HG03039 (cell line): Measurements from ENCODE around the gene ARID1A.
A peak's percentile ranks its signal among the peaks of the same experiment; 100 is the strongest.
"Not testable (repeated sequence)": the region's sequence is repeated elsewhere in the genome, so short reads cannot be mapped to it uniquely, and the experiment has no call there.

Source experiments
- ATAC-seq: cut with Tn5 transposase; IDR thresholded peaks from one replicate; pipeline ENCODE4 v1.9.1; 2021; ENCODE audit warnings: mild to moderate bottlenecking, moderate library complexity; ENCODE audit not compliant: unreplicated experiment

The ARID1A gene

DNA sequence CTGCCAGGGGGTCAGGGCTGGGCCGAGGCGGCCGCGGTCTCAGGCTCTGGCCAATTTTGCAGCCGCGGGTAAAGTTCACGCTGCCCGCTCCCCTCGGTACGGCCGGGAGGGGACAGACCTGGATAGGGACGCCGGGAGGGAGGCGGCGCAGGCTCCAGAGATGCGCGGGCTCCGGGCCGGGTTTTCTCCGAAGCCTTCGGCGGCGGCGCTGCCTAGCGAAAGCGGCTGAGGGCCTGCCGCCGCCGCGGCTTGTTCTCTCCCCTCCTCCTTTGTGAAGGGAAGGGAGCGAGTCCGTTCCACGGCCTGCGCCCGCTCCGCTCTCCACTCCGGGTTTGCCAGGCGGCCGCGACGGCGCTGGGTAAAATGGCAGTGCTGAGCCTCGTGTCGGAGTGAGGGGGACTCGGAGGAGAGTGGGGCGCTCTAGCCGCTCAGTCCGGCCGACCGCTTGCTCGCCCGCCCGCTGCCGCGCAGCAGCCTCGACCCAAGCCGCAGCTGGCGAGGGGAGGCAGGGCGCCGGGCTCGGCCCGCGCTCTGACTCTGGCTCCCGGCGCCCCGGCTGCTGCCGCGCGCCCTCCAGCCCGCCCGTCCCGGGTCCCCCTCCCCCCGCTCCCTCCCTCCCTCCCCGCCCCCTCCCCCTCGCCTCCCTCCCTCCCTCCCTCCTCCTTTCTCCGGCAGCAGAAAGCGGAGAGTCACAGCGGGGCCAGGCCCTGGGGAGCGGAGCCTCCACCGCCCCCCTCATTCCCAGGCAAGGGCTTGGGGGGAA is at the start of gene ARID1A:
ARID1A (plus strand) TSS at position 660 of the 763 bp plus-strand sequence. CDS start 389 bp downstream, outside the sequence.
- peak; percentile 39 for ATAC-seq

DNA sequence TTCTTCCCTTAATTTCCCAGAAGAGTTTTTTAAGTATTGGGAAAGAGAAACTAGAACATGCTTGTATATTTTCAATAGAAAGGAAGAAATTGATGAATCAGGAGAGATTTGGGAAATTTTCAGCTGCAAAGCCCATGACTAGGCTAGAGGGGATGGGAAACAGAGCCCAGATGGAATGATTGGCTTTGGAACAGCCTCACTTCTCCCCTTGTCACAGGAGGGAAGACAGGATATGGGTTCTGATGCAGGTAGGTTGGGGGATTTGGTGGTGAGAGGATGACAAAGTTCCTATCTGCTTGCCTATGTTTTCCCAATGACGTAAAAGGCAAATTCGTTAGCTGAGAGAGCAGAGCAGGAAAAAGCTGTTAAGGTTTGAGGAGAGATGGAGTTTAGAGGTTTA is 31.0 kb upstream of the ARID1A start:
- no peak for ATAC-seq

DNA sequence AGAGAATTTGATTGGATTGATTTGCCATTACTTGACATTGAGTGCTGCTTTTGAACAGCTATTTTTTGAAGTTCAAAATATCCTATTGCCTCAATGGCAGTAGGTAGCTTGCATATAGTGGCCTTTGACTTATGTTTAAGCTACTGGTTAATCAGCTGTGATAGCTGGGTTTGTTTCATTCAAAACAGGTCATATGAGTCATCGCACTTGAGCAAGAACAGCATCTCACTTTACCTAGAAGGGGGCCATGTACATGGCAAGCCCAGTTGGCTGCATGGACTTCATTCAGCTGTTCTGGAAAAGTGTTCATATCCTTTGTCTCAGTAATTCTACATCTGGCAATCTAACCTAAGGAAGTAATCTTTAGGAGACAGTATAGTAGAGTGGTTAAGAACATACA is 29.0 kb upstream of the ARID1A start:
- ATAC-seq = no peak

DNA sequence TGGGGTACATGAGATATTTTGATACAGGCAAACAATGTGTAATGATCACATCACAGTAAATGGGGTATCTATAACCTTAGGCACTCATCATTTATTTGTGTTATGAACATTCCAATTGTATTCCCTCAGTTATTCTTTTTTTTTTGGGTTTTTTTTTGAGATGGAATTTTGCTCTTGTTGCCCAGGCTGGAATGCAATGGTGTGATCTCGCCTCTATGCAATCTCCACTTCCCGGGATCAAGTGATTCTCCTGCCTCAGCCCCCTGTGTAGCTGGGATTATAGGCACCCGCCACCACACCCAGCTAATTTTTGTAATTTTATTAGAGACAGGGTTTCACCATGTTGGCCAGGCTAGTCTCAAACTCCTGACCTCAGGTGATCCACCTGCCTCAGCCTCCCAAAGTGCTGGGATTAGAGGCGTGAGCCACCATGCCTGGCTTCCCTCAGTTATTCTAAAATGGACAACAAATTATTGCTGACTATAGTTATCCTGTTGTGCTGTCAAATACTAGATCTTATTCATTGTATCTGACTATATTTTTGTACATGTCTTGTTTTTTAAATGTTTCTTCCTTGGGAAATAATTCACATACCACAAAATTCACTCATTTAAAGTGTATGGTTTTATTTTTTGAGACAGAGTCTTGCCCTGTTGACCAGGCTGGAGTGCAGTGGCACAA is 27.6 kb upstream of the ARID1A start:
- ATAC-seq = not testable (repeated sequence)

DNA sequence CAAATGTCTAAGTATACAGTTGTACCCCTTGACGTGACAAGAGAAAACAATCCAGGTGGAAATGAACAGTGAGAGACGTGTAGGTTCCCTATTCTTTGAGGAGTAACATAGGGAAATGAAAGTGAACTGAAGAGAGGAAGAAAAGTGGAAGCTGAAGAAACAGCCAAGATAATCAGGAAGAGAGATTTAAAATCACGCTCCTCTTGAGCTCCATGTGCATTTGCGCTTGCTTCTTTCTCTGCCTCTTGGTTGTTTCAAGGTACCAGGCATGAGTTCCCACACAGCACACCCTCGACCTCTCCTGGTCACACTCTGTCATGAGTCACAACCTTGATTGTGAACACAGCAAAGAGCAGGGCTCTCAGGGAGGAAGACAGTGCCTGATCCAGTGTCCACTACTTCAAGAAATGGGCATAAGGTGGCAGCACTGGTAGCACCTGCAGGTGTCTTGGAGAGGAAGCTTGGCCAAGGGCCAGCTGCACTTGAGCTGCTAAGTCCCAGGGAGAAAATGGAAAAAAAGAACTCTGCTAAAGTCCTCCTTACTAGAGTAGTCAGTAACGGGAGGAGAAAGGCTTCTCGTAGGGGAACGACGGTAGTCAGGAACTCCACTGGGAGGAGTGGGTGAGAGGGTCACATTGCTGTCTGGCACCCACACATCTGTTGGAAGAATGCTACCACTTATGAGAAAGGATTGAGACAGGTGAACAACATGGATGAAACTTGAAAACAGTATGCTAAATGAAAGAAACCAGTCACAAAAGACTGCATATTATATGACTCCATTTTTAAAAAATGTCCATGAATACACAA is 18.3 kb upstream of the ARID1A start:
- ATAC-seq = no peak

DNA sequence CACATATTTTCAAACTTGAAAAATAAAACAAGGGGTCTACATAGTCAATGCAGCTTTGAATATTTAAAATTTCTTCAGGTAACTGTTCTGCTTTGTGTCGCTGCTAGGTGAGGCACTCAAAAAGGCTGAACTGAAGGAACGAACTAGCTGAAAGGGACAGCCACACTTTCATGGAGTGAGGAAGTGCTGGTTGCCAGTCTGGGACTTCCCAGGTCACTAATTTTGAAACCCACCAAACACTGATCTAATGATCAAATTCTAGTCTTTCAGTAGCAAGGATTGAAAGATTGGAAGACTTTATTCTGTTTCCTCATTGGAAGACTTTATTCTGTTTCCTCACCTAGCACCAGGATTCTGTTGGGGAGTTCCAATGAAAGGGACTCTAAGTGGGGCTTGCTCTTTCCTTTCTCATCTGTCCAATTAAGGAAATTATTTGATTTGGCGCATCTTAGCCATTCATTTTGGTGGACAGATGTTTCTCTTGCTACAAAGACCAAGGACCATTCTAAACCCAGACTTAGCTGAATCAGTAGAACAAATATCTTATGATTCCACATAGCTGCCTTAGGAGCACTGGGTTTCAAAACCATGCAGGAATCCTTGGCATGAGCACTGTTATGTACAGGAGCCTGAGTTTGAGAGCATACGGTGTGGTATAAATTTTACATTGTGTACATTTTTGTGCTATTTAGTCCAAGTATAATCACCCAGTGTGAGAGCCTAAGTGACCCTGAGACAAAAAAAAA is 10.9 kb upstream of the ARID1A start:
- ATAC-seq = no peak

DNA sequence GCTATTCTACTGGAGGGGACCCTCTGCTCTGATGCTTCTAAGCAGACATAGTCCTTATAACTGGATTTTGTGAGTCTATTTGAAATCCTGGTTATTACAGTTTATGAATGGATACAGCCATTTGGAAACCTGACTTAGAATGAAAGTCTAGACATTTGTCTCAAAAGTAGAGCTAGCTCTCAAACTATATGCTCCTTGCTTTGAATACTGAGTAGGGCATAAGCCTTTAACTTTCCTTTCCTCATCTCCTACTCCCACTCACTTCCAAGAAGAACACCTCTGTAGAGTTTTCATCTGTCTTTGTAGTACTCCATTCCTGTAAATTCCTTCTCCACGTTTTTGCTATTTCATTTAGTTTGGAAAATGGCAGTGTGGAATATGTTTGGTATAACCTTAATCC is 9.0 kb upstream of the ARID1A start:
- no peak for ATAC-seq

DNA sequence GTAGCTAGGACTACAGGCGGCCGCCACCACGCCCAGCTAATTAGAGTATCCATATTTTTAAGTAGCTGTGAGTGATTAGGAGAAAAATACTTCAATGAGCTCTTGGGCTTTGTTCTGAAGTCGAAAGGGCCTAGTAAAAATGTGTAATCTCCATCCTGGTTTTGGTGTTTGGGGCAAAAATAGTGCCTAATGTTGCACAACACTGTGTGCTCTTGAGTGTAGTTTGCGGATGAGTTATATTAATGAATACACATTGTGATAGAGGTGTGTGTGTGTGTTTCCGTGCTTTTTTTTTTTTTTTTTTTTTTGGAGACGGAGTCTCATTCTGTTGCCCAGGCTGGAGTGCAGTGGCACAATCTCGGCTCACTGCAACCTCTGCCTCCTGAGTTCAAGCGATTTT is 6.3 kb upstream of the ARID1A start:
- no peak for ATAC-seq

DNA sequence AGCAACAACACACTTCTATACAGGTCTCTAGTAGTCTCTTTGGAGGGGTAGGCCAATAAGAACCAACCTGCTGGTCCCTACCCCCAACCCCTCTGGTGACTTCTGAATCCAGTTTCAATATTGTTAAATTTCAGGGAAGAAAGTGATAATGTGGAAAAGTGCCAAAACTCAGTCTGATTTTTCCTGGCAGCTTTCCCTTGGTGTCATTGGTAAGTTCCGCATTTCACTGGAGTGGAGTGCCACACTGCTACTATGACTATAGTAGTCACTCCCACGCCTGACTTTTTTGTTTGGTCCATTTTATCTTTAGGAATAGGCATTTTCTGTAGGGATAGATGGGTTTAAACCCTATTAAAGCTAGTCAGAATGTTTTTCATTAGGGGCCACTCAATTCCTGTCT is 5.7 kb upstream of the ARID1A start:
- ATAC-seq = no peak

DNA sequence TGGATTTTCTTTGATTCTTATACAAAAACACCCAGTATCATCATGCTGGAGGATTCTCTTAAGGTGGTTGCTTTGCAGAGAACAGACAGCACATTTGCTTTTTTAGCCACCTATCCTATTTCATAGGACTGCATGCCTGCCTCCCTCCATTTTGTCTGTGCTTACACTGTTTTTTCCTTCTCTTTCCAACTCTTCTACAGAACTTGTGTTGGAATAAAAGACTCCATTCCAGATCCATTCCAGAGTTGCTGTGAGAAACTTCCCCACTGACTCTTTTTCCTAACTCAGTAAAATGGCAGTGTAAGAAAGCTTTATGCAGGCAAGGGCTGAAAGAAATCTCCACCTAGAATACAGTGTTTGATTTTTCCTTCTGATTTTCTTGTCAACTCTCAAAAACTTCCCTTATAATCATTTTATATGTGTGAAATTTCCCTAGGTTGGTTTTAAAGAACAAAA is 5.2 kb upstream of the ARID1A start:
- no peak for ATAC-seq

DNA sequence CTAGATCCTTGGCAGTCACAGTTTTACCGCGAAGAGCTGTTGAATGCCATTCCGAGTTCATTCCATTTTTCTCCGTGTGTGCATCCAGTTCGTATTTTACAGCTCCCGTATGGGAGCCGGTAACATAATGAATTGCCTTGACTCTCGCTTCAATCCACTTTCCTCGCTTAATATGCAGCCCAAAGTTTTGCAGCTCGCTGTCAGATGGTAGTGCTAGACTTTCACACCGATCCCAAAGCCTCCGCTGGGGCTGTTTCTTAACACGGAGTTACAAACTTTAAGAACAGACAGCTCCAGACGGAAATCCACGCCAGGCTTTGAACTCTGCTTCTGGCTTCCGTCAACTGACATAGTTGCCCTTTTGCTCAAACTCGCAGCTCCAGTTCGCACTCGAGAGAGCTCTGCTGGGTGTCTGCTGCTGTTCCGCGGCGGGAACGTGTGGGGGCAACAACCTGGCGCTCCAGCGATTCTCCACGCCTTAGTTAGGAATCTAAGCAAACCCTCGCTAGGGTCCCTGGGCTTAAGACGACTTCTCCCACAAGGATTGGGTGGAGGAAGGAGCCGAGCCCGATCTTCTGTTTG is 3.5 kb upstream of the ARID1A start:
- ATAC-seq = no peak

DNA sequence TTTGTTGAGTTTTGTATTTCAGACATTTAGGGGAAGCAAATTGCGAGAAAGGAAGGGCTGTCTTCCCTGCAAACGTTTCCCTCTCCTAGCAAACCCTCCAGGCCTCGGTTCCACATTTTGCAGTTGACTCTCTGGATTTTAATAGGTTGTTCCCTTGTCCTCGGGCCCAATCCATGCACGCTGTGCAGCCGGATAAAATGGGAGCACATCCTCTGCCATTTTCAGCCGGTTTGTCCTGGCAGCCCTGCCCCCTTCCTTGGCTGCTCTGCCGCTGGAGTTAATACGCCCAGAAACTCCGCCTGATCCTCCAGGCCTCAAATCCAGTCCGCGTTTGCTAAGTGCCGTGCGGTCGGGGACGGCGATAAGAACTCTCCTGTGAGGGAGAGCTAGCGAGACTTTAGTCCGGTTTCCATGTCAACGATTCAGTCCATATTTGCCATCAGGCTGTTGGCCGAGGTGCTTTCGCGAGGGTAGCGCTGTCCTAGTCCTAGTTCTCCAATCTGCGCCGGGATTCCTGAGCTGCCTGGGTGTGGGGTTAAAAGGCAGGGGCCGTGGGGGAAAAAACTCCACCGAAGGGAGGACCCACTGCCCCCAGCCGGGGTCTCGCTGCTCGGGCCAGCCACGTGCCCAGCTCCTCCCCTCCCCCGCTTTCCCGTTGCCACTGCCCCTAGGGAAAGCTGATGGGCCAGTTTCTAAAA is 2.9 kb upstream of the ARID1A start:
- no peak for ATAC-seq

DNA sequence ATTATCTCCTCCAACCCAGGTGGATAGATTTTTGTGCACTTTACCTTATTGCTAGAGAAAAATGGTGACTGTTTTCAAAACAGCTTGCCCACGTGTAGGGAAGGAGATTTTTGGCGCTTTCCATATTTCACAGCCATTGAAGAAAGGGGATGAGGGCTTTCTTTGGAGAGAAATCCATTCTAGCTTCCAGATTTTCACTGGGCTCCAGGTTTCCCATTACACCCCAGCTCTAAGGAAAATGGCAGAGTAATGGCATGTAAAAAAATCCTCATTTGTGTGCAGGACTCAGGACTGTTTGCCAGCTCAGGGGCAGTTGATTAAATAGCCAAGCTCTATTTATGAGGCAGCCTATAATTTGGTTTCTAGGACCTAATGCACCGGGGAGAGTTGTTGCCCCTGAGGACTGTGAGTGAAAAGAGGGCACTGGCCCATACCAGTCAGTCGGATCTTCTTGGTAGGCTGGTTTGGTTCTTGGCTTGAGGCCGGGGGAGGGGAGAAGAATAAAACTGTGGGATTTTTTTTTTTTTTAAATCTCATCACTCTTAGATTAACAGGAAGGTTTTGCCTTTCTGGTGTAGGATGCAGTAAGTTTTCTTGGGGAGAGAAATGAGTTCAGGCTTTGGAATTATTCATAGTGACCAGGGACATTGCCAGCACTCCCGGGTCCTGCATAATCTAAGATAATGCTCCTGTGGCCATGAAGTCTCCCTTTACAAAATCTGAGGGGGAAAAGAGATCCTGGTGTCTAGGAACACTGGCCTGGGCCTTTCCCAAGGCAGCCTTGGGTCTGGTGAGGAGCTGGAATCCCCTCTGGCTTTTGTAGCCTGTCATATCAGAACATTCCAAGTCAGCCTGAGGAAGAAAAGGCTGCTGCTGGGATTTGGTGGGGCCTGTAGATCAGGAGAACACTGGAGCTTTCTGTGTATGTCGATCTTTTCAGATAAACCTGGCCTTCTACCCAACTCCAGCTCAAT is 1.9 kb upstream of the ARID1A start:
- no peak for ATAC-seq

DNA sequence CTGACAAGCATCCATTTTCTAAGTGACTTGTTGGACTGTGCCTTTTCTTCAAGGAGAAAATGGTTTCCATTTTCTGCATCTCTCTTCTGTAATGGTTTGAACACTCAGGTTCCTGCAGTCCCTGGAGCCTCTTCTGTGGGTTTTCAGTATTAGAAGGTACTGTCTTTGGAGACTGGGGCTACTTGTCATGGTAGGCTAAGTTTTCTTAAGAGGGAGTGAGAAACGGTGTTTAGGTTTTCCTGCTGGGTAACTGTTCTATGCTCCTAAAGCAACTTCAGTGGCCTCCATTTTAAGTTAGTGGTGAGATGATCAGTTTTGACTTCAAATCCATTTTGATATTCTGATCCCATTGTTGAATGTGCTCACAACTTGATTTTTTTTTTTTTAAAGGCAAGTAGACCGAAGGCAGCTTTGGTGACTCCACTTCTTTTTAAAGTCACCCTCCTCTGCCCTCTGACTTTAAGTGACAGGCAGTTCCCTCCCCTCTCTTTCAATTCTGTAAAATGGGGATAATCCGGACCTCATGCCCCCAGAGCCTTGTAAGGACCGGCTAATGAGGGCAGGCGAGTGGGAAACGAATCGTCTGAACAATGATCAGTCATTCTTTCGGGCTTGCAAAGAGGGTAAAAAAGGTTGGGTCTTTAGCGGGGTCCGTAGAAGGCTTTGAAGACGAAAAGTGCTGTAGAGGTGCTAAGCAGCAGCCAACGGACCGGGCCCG is 1.0 kb upstream of the ARID1A start:
- no peak for ATAC-seq

DNA sequence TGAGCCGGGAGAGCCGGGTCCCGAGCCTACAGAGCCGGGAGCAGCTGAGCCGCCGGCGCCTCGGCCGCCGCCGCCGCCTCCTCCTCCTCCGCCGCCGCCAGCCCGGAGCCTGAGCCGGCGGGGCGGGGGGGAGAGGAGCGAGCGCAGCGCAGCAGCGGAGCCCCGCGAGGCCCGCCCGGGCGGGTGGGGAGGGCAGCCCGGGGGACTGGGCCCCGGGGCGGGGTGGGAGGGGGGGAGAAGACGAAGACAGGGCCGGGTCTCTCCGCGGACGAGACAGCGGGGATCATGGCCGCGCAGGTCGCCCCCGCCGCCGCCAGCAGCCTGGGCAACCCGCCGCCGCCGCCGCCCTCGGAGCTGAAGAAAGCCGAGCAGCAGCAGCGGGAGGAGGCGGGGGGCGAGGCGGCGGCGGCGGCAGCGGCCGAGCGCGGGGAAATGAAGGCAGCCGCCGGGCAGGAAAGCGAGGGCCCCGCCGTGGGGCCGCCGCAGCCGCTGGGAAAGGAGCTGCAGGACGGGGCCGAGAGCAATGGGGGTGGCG is 371 bp downstream of the ARID1A start:
- ATAC-seq = peak; percentile 1

DNA sequence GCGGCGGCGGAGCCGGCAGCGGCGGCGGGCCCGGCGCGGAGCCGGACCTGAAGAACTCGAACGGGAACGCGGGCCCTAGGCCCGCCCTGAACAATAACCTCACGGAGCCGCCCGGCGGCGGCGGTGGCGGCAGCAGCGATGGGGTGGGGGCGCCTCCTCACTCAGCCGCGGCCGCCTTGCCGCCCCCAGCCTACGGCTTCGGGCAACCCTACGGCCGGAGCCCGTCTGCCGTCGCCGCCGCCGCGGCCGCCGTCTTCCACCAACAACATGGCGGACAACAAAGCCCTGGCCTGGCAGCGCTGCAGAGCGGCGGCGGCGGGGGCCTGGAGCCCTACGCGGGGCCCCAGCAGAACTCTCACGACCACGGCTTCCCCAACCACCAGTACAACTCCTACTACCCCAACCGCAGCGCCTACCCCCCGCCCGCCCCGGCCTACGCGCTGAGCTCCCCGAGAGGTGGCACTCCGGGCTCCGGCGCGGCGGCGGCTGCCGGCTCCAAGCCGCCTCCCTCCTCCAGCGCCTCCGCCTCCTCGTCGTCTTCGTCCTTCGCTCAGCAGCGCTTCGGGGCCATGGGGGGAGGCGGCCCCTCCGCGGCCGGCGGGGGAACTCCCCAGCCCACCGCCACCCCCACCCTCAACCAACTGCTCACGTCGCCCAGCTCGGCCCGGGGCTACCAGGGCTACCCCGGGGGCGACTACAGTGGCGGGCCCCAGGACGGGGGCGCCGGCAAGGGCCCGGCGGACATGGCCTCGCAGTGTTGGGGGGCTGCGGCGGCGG is 1.0 kb downstream of the ARID1A start:
- ATAC-seq = no peak

DNA sequence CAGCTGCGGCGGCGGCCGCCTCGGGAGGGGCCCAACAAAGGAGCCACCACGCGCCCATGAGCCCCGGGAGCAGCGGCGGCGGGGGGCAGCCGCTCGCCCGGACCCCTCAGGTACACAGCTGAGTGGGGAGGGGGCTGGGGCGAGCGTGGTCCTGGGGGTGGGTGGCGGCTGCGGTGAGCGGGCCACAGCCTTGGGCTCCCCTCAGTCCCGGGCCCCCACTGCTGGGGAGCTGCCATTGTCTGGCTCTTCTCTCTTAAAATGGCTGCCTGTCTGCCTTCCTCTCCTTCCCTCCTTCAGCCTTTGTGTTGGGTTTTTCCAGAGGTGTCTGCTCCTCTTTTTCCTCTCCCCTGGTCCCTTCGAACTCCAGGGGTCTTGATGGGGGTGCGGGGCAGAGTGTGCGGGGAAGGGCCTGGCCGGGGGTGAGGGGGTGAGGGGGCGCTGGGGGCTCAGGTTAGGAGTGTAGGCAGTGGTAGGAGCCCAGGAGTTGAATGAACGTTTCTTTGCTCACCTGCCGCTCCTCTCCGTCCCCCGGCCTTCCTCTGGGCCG is 1.7 kb downstream of the ARID1A start:
- no peak for ATAC-seq
